Measurements from ENCODE around the gene DNAH14. TPM values are rescaled to one million over a fixed set of nuclear protein-coding genes. Genes with fewer than 3 reads are reported as not detected.

DNAH14 gene
- total and polyA plus RNA-seq, 4 donors: 2.7 to 19.8 (median 9.6) TPM

- no peak for TF ChIP-seq JUND (IDR thresholded peaks at IDR 0.05)
- no peak for TF ChIP-seq TAF1 (conservative IDR thresholded peaks at IDR 0.05)
- TF ChIP-seq RXRA (IDR thresholded peaks at IDR 0.05): no peak
Measured at GRCh38 chr1:224900062-224900630, 29.3 kb upstream of the DNAH14 start (continued).

- Histone ChIP-seq H3K36me3 (ENCODE audit: control insufficient read depth in 4 of 4, insufficient read depth in 3 of 4, low read depth in 1 of 4, low read length in 3 of 4) (no peaks in the 10 kb centered on the region), H3K4me3 (ENCODE audit: low read depth in 1 of 3, low read length in 3 of 3) (no peak overlapping the region), H3K27ac (ENCODE audit: low read depth in 1 of 2, low read length in 2 of 2) (no peak overlapping the region), H3K27me3 (ENCODE audit: control insufficient read depth in 4 of 4, insufficient read depth in 4 of 4, low read length in 3 of 4) (no peaks in the 10 kb centered on the region), H3K9me3 (ENCODE audit: control insufficient read depth in 4 of 4, low read length in 3 of 4) (peaks cover 0 to 2% (median 0%) of the 10 kb centered on the region in 4 donors), H3K9ac (ENCODE audit: low read depth in 1 of 2, low read length in 2 of 2) (no peak overlapping the region), H3K4me1 (ENCODE audit: control insufficient read depth in 4 of 4, insufficient read depth in 4 of 4, low read length in 3 of 4) (no peaks in the 10 kb centered on the region)
- TF ChIP-seq HNF4G (IDR thresholded peaks at IDR 0.05): no peak
- no peak for TF ChIP-seq RXRA (IDR thresholded peaks at IDR 0.05)
- TF ChIP-seq FOXA1 (IDR thresholded peaks at IDR 0.05): no peak
- TF ChIP-seq ATF3 (IDR thresholded peaks at IDR 0.05): no peak
- TF ChIP-seq SP1 (IDR thresholded peaks at IDR 0.05): no peak
- 77% methylated on average over 5 of the region's 5 CpGs for WGBS
- DNase-seq (ENCODE audit: low spot score): no peak
Measured at GRCh38 chr1:224901087-224901810, 28.2 kb upstream of the DNAH14 start.

- no peak for TF ChIP-seq SP1 (IDR thresholded peaks at IDR 0.05)
- no peak for TF ChIP-seq HNF4A (conservative IDR thresholded peaks at IDR 0.05)
- no peak for TF ChIP-seq JUND (IDR thresholded peaks at IDR 0.05)
- no peak for TF ChIP-seq YY1 (IDR thresholded peaks at IDR 0.05)
- TF ChIP-seq ZBTB33 (IDR thresholded peaks at IDR 0.05): no peak
- no peak for TF ChIP-seq HNF4G (IDR thresholded peaks at IDR 0.05)
- no peak for TF ChIP-seq FOXA1 (IDR thresholded peaks at IDR 0.05)
- no peak for TF ChIP-seq REST (IDR thresholded peaks at IDR 0.05)
- no peak for TF ChIP-seq NR2F2 (IDR thresholded peaks at IDR 0.05)
- TF ChIP-seq MAX (IDR thresholded peaks at IDR 0.05): no peak
- TF ChIP-seq TAF1 (conservative IDR thresholded peaks at IDR 0.05): no peak
- TF ChIP-seq RAD21 (IDR thresholded peaks at IDR 0.05): no peak
- no peak for TF ChIP-seq RXRA (IDR thresholded peaks at IDR 0.05)
- no peak for TF ChIP-seq EGR1 (IDR thresholded peaks at IDR 0.05; ENCODE audit: low read depth in 2 of 2)
- TF ChIP-seq ATF3 (IDR thresholded peaks at IDR 0.05): no peak
- TF ChIP-seq CTCF (IDR thresholded peaks at IDR 0.05; ENCODE audit: low read depth, low read length, missing input control): no peak
- no peak for TF ChIP-seq FOXA2 (IDR thresholded peaks at IDR 0.05)
- TF ChIP-seq GABPA (IDR thresholded peaks at IDR 0.05 in 1 of 2, conservative IDR thresholded peaks at IDR 0.05 in 1 of 2): no peak
- DNase-seq (ENCODE audit: low spot score): no peak
- H3K36me3 ChIP-seq (ENCODE audit: control insufficient read depth in 4 of 4, insufficient read depth in 3 of 4, low read depth in 1 of 4, low read length in 3 of 4): no peaks in the 10 kb centered on the region
- 61% methylated on average over 2 of the region's 2 CpGs for WGBS
- H3K4me3 ChIP-seq (ENCODE audit: low read depth in 1 of 3, low read length in 3 of 3): no peak overlapping the region
- H3K27me3 ChIP-seq (ENCODE audit: control insufficient read depth in 4 of 4, insufficient read depth in 4 of 4, low read length in 3 of 4): no peaks in the 10 kb centered on the region
- H3K4me1 ChIP-seq (ENCODE audit: control insufficient read depth in 4 of 4, insufficient read depth in 4 of 4, low read length in 3 of 4): no peaks in the 10 kb centered on the region
- no peak overlapping the region for H3K27ac ChIP-seq (ENCODE audit: low read depth in 1 of 2, low read length in 2 of 2)
- no peak overlapping the region for H3K9ac ChIP-seq (ENCODE audit: low read depth in 1 of 2, low read length in 2 of 2)
- no peaks in the 10 kb centered on the region for H3K9me3 ChIP-seq (ENCODE audit: control insufficient read depth in 4 of 4, low read length in 3 of 4)
Measured at GRCh38 chr1:224903955-224904354, 25.5 kb upstream of the DNAH14 start.
